Measurements from ENCODE around the gene COL25A1.
A peak's percentile ranks its signal among the peaks of the same experiment; 100 is the strongest.

GRCh38 chr4:109162759-109163158 is 139.7 kb downstream of the COL25A1 start:
- TF ChIP-seq CTCF (IDR thresholded peaks at IDR 0.05; ENCODE audit: low read depth, low read length) (0 out of 2 replicates have a peak, but pooled peaks have one; percentile 11), EZH2phosphoT487 (IDR thresholded peaks at IDR 0.05; ENCODE audit: low read depth) (no peak)
